ENCODE data around the gene MAGEC2. TPM values are rescaled to one million over a fixed set of nuclear protein-coding genes. Genes with fewer than 3 reads are reported as not detected.

Gene MAGEC2
- total RNA-seq, 4 donors from 2014 or later: not detected

GRCh38 chrX:142244568-142244967, 39.5 kb upstream of the MAGEC2 start:
- TF ChIP-seq POLR2A (IDR thresholded peaks at IDR 0.05): no peak
- TF ChIP-seq, protein P1, sequence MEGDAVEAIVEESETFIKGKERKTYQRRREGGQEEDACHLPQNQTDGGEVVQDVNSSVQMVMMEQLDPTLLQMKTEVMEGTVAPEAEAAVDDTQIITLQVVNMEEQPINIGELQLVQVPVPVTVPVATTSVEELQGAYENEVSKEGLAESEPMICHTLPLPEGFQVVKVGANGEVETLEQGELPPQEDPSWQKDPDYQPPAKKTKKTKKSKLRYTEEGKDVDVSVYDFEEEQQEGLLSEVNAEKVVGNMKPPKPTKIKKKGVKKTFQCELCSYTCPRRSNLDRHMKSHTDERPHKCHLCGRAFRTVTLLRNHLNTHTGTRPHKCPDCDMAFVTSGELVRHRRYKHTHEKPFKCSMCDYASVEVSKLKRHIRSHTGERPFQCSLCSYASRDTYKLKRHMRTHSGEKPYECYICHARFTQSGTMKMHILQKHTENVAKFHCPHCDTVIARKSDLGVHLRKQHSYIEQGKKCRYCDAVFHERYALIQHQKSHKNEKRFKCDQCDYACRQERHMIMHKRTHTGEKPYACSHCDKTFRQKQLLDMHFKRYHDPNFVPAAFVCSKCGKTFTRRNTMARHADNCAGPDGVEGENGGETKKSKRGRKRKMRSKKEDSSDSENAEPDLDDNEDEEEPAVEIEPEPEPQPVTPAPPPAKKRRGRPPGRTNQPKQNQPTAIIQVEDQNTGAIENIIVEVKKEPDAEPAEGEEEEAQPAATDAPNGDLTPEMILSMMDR (IDR thresholded peaks at IDR 0.05): no peak
- WGBS, 2 donors: 42 to 80% methylated on average over 2 to 4 of the region's 4 CpGs
- DNase-seq (ENCODE audit: low spot score in 2 of 2): no peak
- H3K4me3 ChIP-seq (ENCODE audit: low read depth, poor library complexity, severe bottlenecking): no peak overlapping the region
- intact Hi-C loops (cut with DNase I; ENCODE audit: low total_unique reads): no loop called here

DNA sequence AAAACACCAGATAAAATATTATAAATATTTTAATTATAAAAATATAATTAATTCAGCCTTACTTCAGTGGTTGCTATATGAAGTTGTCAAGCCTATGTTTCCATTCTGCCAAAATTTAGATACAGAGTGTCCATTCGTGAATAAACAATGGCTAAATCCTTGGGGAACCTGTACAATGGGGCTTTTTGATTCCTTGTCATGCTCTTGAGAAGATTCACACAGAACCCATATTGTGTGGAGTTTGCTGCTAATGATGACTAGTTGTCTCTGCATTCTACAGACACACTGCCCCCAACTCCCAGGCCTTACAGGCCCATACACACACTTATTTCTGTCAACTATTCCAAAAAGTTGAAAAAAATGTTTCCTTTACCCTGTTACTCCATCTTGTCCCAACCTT, 33.4 kb upstream of the MAGEC2 start:
- TF ChIP-seq POLR2A (IDR thresholded peaks at IDR 0.05): no peak
- TF ChIP-seq, protein P1 (IDR thresholded peaks at IDR 0.05): no peak
- intact Hi-C loops (cut with DNase I; ENCODE audit: low total_unique reads): no loop called here
- WGBS, 2 donors: 54 to 68% methylated on average over 1 of the region's 1 CpG
- no peak overlapping the region for H3K4me3 ChIP-seq (ENCODE audit: low read depth, poor library complexity, severe bottlenecking)
- DNase-seq (ENCODE audit: low spot score in 2 of 2): no peak

DNA sequence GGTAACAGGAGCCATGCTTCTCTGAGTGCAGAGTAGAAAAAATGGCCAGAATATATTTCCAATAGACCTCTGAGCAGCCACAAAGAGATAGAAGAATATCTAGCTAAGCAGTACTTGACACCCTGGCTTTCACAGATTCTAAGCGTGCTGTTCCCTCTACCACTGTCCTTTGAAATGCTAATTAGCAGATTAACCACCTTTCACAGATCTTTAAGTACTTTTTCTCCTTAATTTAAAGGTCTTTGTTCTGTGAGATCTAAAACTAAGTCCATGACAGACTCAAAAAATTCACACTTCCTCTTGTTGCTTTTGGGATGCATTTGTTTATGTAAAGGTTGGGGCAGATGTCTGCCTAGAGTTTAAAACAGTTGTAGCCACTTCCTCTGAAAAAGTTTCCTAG, 28.3 kb upstream of the MAGEC2 start:
- TF ChIP-seq, protein P1 (IDR thresholded peaks at IDR 0.05): no peak
- no peak for TF ChIP-seq POLR2A (IDR thresholded peaks at IDR 0.05)
- 31 to 60% methylated on average over 1 of the region's 1 CpG for WGBS, 2 donors
- intact Hi-C loops (cut with DNase I; ENCODE audit: low total_unique reads): no loop called here
- no peak for DNase-seq (ENCODE audit: low spot score in 2 of 2)
- H3K4me3 ChIP-seq (ENCODE audit: low read depth, poor library complexity, severe bottlenecking): no peak overlapping the region

DNA sequence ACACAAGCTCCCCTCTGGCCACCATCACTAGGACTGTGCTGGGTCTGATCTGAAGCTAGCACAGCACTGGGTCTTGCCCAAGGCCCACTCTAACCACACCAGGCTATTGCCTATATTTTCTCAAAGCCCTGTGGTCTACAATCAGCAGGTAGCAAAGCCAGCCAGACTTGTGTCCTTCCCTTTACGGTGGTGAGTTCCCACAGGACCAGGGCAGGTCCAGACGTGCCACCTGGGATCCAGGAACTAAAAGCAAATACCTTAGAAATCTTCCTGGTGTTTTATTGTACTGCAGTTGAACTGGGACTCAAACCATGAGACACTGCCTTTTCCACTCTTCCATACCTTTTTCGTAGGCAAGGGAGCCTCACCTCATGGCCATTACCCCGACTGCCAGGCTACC, 9.0 kb upstream of the MAGEC2 start:
- TF ChIP-seq, protein P1 (IDR thresholded peaks at IDR 0.05): no peak
- TF ChIP-seq POLR2A (IDR thresholded peaks at IDR 0.05): no peak
- intact Hi-C loops (cut with DNase I; ENCODE audit: low total_unique reads): no loop called here
- no peak for DNase-seq (ENCODE audit: low spot score in 2 of 2)
- no peak overlapping the region for H3K4me3 ChIP-seq (ENCODE audit: low read depth, poor library complexity, severe bottlenecking)
- WGBS, 2 donors: 49 to 60% methylated on average over 4 of the region's 4 CpGs

DNA sequence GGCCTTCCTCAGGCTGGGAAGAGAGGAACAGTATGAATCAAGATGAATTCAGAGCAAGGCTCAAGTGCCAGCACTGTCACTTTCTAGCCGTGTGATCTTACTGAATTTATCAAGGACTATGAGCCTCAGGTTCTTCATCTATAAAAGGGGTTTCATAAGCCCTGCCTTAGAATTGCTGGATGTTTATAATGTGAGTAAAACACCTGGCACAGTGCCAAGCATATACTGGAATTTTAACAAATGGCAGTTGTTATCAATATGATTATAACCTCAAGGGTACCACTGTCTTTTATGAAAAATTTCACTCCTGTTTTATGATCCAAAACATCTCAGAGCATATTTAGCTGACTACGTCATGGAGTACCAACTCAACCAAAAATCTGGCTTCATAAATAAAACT, 4.0 kb downstream of the MAGEC2 start:
- no peak overlapping the region for H3K4me3 ChIP-seq (ENCODE audit: low read depth, poor library complexity, severe bottlenecking)
- no peak for TF ChIP-seq POLR2A (IDR thresholded peaks at IDR 0.05)
- no peak for DNase-seq (ENCODE audit: low spot score in 2 of 2)
- intact Hi-C loops (cut with DNase I; ENCODE audit: low total_unique reads): no loop called here
- WGBS, 2 donors: 65 to 77% methylated on average over 2 of the region's 2 CpGs

- no peak overlapping the region for H3K4me3 ChIP-seq (ENCODE audit: low read depth, poor library complexity, severe bottlenecking)
- 55 to 61% methylated on average over 2 of the region's 2 CpGs for WGBS, 2 donors
- DNase-seq (ENCODE audit: low spot score in 2 of 2): no peak
- no peak for TF ChIP-seq POLR2A (IDR thresholded peaks at IDR 0.05)
- TF ChIP-seq, protein P1 (IDR thresholded peaks at IDR 0.05): no peak
- intact Hi-C loops (cut with DNase I; ENCODE audit: low total_unique reads): no loop called here
Measured at GRCh38 chrX:142186103-142186502, 19.0 kb downstream of the MAGEC2 start.
